Spleen (tissue), 11 donors: ENCODE measurements around the gene S100A1. TPM values are rescaled to one million over a fixed set of nuclear protein-coding genes. Genes with fewer than 3 reads are reported as not detected.
"Not testable (repeated sequence)": the region's sequence is repeated elsewhere in the genome, so short reads cannot be mapped to it uniquely, and the experiment has no call there.

ENCODE experiments used
- DNase-seq: peaks from one replicate; pipeline ENCODE4 v3.0.0-alpha.2; 2020
- H3K27ac ChIP-seq, 8 donors: fragments of 200-600 bp; sonication (generic) in 7 of 8; 1 replicate in 4 of 8; 2 replicates in 4 of 8; pipeline versions ENCODE4 v1.5.0 to v1.8.0; 2016 to 2021; ENCODE audit warnings: inconsistent platforms in 4 of 8, mild to moderate bottlenecking in 4 of 8, moderate library complexity in 1 of 8
- H3K27me3 ChIP-seq, 7 donors: fragments of 200-600 bp; sonication (generic) in 6 of 7; replicated peaks in 1 of 7; 1 replicate in 4 of 7; 2 replicates in 3 of 7; pipeline versions ENCODE4 v1.5.0 to v1.8.0; 2016 to 2021; ENCODE audit warnings: inconsistent platforms in 3 of 7, mild to moderate bottlenecking in 1 of 7
- H3K36me3 ChIP-seq, 6 donors: fragments of 200-600 bp; sonication (generic) in 5 of 6; 1 replicate in 4 of 6; 2 replicates in 2 of 6; pipeline versions ENCODE4 v1.5.0 to v1.8.0; 2016 to 2021; ENCODE audit warnings: inconsistent platforms in 2 of 6
- H3K4me1 ChIP-seq, 6 donors: fragments of 200-600 bp; sonication (generic) in 5 of 6; 1 replicate in 3 of 6; 2 replicates in 3 of 6; pipeline versions ENCODE4 v1.5.0 to v1.8.0; 2016 to 2021; ENCODE audit warnings: inconsistent platforms in 3 of 6
- H3K4me3 ChIP-seq, 8 donors: fragments of 200-600 bp; sonication (generic) in 7 of 8; 1 replicate in 4 of 8; 2 replicates in 4 of 8; pipeline versions ENCODE4 v1.5.0 to v1.8.0; 2016 to 2021; ENCODE audit warnings: inconsistent platforms in 4 of 8, mild to moderate bottlenecking in 4 of 8, moderate library complexity in 2 of 8
- H3K9me3 ChIP-seq, 8 donors: fragments of 200-600 bp; sonication (generic) in 7 of 8; 1 replicate in 4 of 8; 2 replicates in 4 of 8; pipeline versions ENCODE4 v1.5.0 to v1.8.0; 2016 to 2021; ENCODE audit warnings: inconsistent platforms in 4 of 8
- CTCF ChIP-seq, 11 experiments: fragments of 200-600 bp in 7 of 11; fragments of 450-650 bp in 4 of 11; sonication (generic) in 4 of 11; IDR thresholded peaks in 8 of 11; conservative IDR thresholded peaks in 3 of 11; 1 replicate in 7 of 11; 2 replicates in 4 of 11; pipeline versions ENCODE4 v1.4.0 to v1.8.0; 2016 to 2021; ENCODE audit warnings: antibody characterized with exemption in 11 of 11, inconsistent platforms in 4 of 11, mild to moderate bottlenecking in 1 of 11
- POLR2A ChIP-seq, 3 donors: fragments of 450-650 bp; IDR thresholded peaks; one replicate each; pipeline ENCODE4 v1.5.1; 2017; ENCODE audit warnings: antibody characterized with exemption in 3 of 3, mild to moderate bottlenecking in 1 of 3
- POLR2AphosphoS5 ChIP-seq, 3 donors: sonication (generic); formaldehyde crosslinking; IDR thresholded peaks; one replicate each; pipeline ENCODE4 v1.5.1; 2017; ENCODE audit warnings: antibody characterized with exemption in 3 of 3
- WGBS, 5 donors: extraction: QIAGEN DNeasy Blood & Tissue Kit in 3 of 5; methylation state at CpG; one replicate each; pipeline versions ENCODE4 v1.1.5 to v1.1.7; 2013 to 2018; 5-methylcytosine and 5-hydroxymethylcytosine counted together
- intact Hi-C: fragments of 100-400 bp; cut with DNase I; formaldehyde crosslinking; loops from one replicate; pipeline ENCODE4 v1.15.0; 2023; ENCODE audit warnings: low total_unique reads
- polyA plus RNA-seq, 3 donors: library from polyadenylated mRNA; stranded (reverse); fragments of 200-250 nt; gene quantifications; one replicate each; pipeline ENCODE4 v1.2.1, GENCODE V29; 2013
- total RNA-seq, 7 donors: library from RNA; depleted of rRNA in 3 of 7; stranded (reverse); fragments of >200 nt in 3 of 7; fragmentation: NEBNext Ultra II Directional in 4 of 7; extraction: Animal tissue kit (Norgen Biotek cat#: 25700) in 4 of 7; gene quantifications; one replicate each; pipeline versions ENCODE4 v1.1.0 to v1.2.1, GENCODE V29; 2016 to 2021
- donor health status: healthy with polysubstance abuse.
- donor health status: DM: no; HTN: no; CAD: no; lungs with moderate emphysema.
- donor health status: DM: no; HTN: no; CAD: no.
- donor health status: Bipolar disorder and iron deficiency.
- donor health status: healthy.
- donor health status: DM: no; HTN: no; CAD: no.
- donor health status: DM: yes; HTN: yes; CAD: no.

Gene S100A1
- total and polyA plus RNA-seq, 10 donors, result 1.7 to 39.7 (median 5.4) TPM; not detected in 6

- H3K4me3 ChIP-seq, result no peak overlapping the region
- peak overlapping the region in 1 of 8 donors; percentile 13 for H3K27ac ChIP-seq
- H3K9me3 ChIP-seq, result no peaks in the 10 kb centered on the region
- intact Hi-C loops, result no loop called here
- no peak for DNase-seq
- TF ChIP-seq POLR2AphosphoS5 (IDR thresholded peaks at IDR 0.05) (no peak), POLR2A (IDR thresholded peaks at IDR 0.05) (no peak), CTCF (IDR thresholded peaks at IDR 0.05 in 8 of 11, conservative IDR thresholded peaks at IDR 0.05 in 3 of 11) (no peak)
- H3K4me1 ChIP-seq, result peaks cover 0 to 24% (median 13%) of the 10 kb centered on the region in 6 donors
- H3K36me3 ChIP-seq, result no peaks in the 10 kb centered on the region
- 74 to 80% (median 78%) methylated on average over 2 of the region's 2 CpGs for WGBS, 5 donors
- no peaks in the 10 kb centered on the region for H3K27me3 ChIP-seq
Observed at GRCh38 chr1:153583976-153584375, 44.3 kb upstream of the S100A1 start.

GRCh38 chr1:153585006-153585405, 43.2 kb upstream of the S100A1 start:
- 43 to 65% (median 54%) methylated on average over 1 of the region's 1 CpG for WGBS, 5 donors
- H3K36me3 ChIP-seq, result no peaks in the 10 kb centered on the region
- TF ChIP-seq POLR2AphosphoS5 (IDR thresholded peaks at IDR 0.05), result no peak
- no peak for TF ChIP-seq POLR2A (IDR thresholded peaks at IDR 0.05)
- no peak for TF ChIP-seq CTCF (IDR thresholded peaks at IDR 0.05 in 8 of 11, conservative IDR thresholded peaks at IDR 0.05 in 3 of 11)

GRCh38 chr1:153586347-153586746, 41.9 kb upstream of the S100A1 start:
- WGBS, 5 donors, result 44 to 64% (median 57%) methylated on average over 1 of the region's 1 CpG
- no peaks in the 10 kb centered on the region for H3K27me3 ChIP-seq
- no peaks in the 10 kb centered on the region for H3K36me3 ChIP-seq
- no peaks in the 10 kb centered on the region for H3K9me3 ChIP-seq
- H3K27ac ChIP-seq, result peak overlapping the region in 5 of 8 donors; percentile 29 to 65 (median 52)
- TF ChIP-seq POLR2AphosphoS5 (IDR thresholded peaks at IDR 0.05) (no peak), POLR2A (IDR thresholded peaks at IDR 0.05) (no peak), CTCF (IDR thresholded peaks at IDR 0.05 in 8 of 11, conservative IDR thresholded peaks at IDR 0.05 in 3 of 11) (no peak)
- no peak for DNase-seq
- H3K4me3 ChIP-seq, result no peak overlapping the region
- intact Hi-C loops, result no loop called here
- H3K4me1 ChIP-seq, result peaks cover 0 to 24% (median 13%) of the 10 kb centered on the region in 6 donors

More at GRCh38 chr1:153585006-153585405, 43.2 kb upstream of the S100A1 start:
- intact Hi-C loops, result no loop called here
- no peak for DNase-seq
- H3K9me3 ChIP-seq, result no peaks in the 10 kb centered on the region
- peaks cover 0 to 24% (median 13%) of the 10 kb centered on the region in 6 donors for H3K4me1 ChIP-seq
- H3K27me3 ChIP-seq, result no peaks in the 10 kb centered on the region
- H3K27ac ChIP-seq, result peak overlapping the region in 2 of 8 donors; percentile 9 to 39
- H3K4me3 ChIP-seq, result no peak overlapping the region

GRCh38 chr1:153587314-153587713, 40.9 kb upstream of the S100A1 start:
- TF ChIP-seq POLR2A (IDR thresholded peaks at IDR 0.05) (no peak), CTCF (IDR thresholded peaks at IDR 0.05 in 8 of 11, conservative IDR thresholded peaks at IDR 0.05 in 3 of 11) (no peak), POLR2AphosphoS5 (IDR thresholded peaks at IDR 0.05) (no peak)
- no peak overlapping the region for H3K4me3 ChIP-seq
- intact Hi-C loops, result no loop called here
- no peaks in the 10 kb centered on the region for H3K9me3 ChIP-seq
- peaks cover 0 to 24% (median 13%) of the 10 kb centered on the region in 6 donors for H3K4me1 ChIP-seq
- H3K27ac ChIP-seq, result peak overlapping the region in 7 of 8 donors; percentile 9 to 65 (median 39)
- peak; percentile 50 for DNase-seq
- WGBS, 5 donors, result 44 to 76% (median 53%) methylated on average over 5 of the region's 5 CpGs
- H3K36me3 ChIP-seq, result no peaks in the 10 kb centered on the region
- H3K27me3 ChIP-seq, result no peaks in the 10 kb centered on the region

GRCh38 chr1:153588033-153588432, 40.2 kb upstream of the S100A1 start:
- H3K27me3 ChIP-seq, H3K4me3 ChIP-seq, H3K9me3 ChIP-seq, H3K36me3 ChIP-seq, intact Hi-C loops: not testable (repeated sequence)
- 88 to 94% (median 88%) methylated on average over 10 of the region's 10 CpGs for WGBS, 5 donors
- Histone ChIP-seq H3K27ac (peak overlapping the region in 5 of 8 donors; percentile 38 to 65 (median 52)), H3K4me1 (peaks cover 0 to 24% (median 13%) of the 10 kb centered on the region in 6 donors)
- DNase-seq, result peak; percentile 18
